Small intestine (tissue), 16 donors: Measurements from ENCODE around the gene IVL. TPM values are rescaled to one million over a fixed set of nuclear protein-coding genes. Genes with fewer than 3 reads are reported as not detected.

Source experiments
- DNase-seq, 2 donors: peaks; one replicate each; pipeline versions ENCODE4 v3.0.0 to v3.0.0-alpha.2; 2013
- FAIRE-seq: peaks from 2 replicates; lab custom pipeline; 2012; peaks lifted over from hg19 to GRCh38; lab: Jason Lieb, UNC
- H3K27ac ChIP-seq, 3 donors: one replicate each; pipeline ENCODE4 v1.5.1; 2013; ENCODE audit warnings: low read length in 2 of 3, mild to moderate bottlenecking in 2 of 3, control low read depth in 1 of 3, inconsistent platforms in 1 of 3, low read depth in 1 of 3, moderate library complexity in 1 of 3
- H3K27me3 ChIP-seq, 3 donors: one replicate each; pipeline ENCODE4 v1.6.1; 2013; ENCODE audit warnings: low read length in 3 of 3, inconsistent platforms in 1 of 3; ENCODE audit not compliant: control insufficient read depth in 3 of 3, insufficient read depth in 3 of 3
- H3K36me3 ChIP-seq, 3 donors: one replicate each; pipeline ENCODE4 v1.6.1; 2013; ENCODE audit warnings: low read length in 3 of 3, inconsistent platforms in 1 of 3, low read depth in 1 of 3, mild to moderate bottlenecking in 1 of 3, moderate library complexity in 1 of 3; ENCODE audit not compliant: control insufficient read depth in 3 of 3, insufficient read depth in 2 of 3
- H3K4me1 ChIP-seq, 3 donors: one replicate each; pipeline ENCODE4 v1.6.1; 2013; ENCODE audit warnings: low read length in 2 of 3, inconsistent platforms in 1 of 3, low read depth in 1 of 3, mild to moderate bottlenecking in 1 of 3, moderate library complexity in 1 of 3; ENCODE audit not compliant: control insufficient read depth in 3 of 3, insufficient read depth in 2 of 3
- H3K4me3 ChIP-seq, 3 donors: one replicate each; pipeline ENCODE4 v1.5.1; 2013; ENCODE audit warnings: low read length in 3 of 3, control low read depth in 1 of 3, inconsistent platforms in 1 of 3, low read depth in 1 of 3, mild to moderate bottlenecking in 1 of 3, moderate library complexity in 1 of 3
- H3K9me3 ChIP-seq, 2 donors: one replicate each; pipeline ENCODE4 v1.6.1; 2013; ENCODE audit warnings: low read depth in 1 of 2, low read length in 1 of 2; ENCODE audit not compliant: control insufficient read depth in 2 of 2, insufficient read depth in 1 of 2
- WGBS, 3 donors: extraction: QIAGEN DNeasy Blood & Tissue Kit; methylation state at CpG; one replicate each; pipeline ENCODE4 v1.1.7; 2013; 5-methylcytosine and 5-hydroxymethylcytosine counted together
- long read RNA-seq, 10 donors: transcript quantifications; one replicate each; lab custom pipeline, GENCODE V29; 2026
- polyA plus RNA-seq, 4 donors: library from polyadenylated mRNA; stranded (reverse) in 3 of 4; unstranded in 1 of 4; fragments of 200-250 nt in 3 of 4; fragments of 120-200 nt in 1 of 4; gene quantifications; one replicate each; pipeline versions ENCODE4 v1.2.1 to v1.2.3, GENCODE V29; 2013
- donor health status: healthy with polysubstance abuse.
- donor health status: control.
- donor health status: control.
- donor health status: Bipolar disorder and iron deficiency.
- donor health status: healthy.

Gene IVL
- polyA plus RNA-seq: under 1 TPM in 2 of 4 donors, not detected in 2; 0.03 to 0.45 TPM
- long read RNA-seq, donor 1: 0 reads
- long read RNA-seq, donor 2: 0 reads
- long read RNA-seq, donor 3: 0 reads
- long read RNA-seq, donor 4: 0 reads
- long read RNA-seq, donor 5: 0 reads
- long read RNA-seq, donor 6: 0 reads
- long read RNA-seq, donor 7: 0 reads
- long read RNA-seq, donor 8, partial matches to known transcripts: 0 of 1 reads
- long read RNA-seq, donor 8, other reads (novel, unspliced or antisense): 0 of 1 reads
- long read RNA-seq, donor 9: 0 reads
- long read RNA-seq, donor 10: 0 reads

- no peaks in the 10 kb centered on the region for H3K36me3 ChIP-seq
- no peak within 1 kb of the TSS for H3K4me3 ChIP-seq
- H3K9me3 ChIP-seq: no peaks in the 10 kb centered on the region
- WGBS, 3 donors: 72 to 76% (median 72%) methylated on average over 4 of the region's 4 CpGs
- DNase-seq: no peak
- H3K27me3 ChIP-seq: peaks cover 0 to 9% (median 0%) of the 10 kb centered on the region in 3 donors
- no peak within 1 kb of the TSS for H3K27ac ChIP-seq
- no peaks in the 10 kb centered on the region for H3K4me1 ChIP-seq
- FAIRE-seq: no peak
These were observed at the start of gene IVL for GRCh38 chr1:152907686-152908601. IVL (plus strand) TSS chr1:152908546; CDS start chr1:152909798, 1,252 bp downstream.

DNA sequence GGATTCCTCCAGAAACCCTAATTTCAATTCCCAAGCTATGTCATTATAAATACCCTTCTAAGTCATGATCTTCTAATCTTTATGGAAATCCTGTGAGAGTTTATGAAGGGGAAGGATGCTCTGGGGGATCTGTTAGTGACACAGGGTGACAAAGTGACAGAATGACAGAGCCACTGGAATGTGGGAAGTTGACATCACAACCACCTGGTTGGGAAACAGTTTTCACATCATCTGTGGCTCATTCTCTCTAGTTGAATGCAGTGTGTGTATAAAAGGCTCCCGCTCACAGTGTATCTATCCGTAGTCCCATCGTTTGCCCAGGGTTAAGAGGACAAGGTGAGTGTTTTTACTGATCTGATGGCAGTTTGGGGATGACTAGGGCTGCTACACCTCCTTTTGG, 48.6 kb upstream of the IVL start, which contains the start of gene LCE7A:
TSS of gene LCE7A (plus strand) at position 301 of the 400 bp plus-strand sequence. CDS start 702 bp downstream, outside the sequence.
- no peak for DNase-seq
- Histone ChIP-seq H3K4me1 (no peaks in the 10 kb centered on the region), H3K36me3 (no peaks in the 10 kb centered on the region), H3K27ac (no peak within 1 kb of the TSS), H3K4me3 (no peak within 1 kb of the TSS), H3K27me3 (no peaks in the 10 kb centered on the region), H3K9me3 (no peaks in the 10 kb centered on the region)
- WGBS, 3 donors: 79 to 90% (median 89%) methylated on average over 3 of the region's 3 CpGs
- no peak for FAIRE-seq

GRCh38 chr1:152860129-152860528, 48.2 kb upstream of the IVL start:
- no peak for FAIRE-seq
- Histone ChIP-seq H3K4me3 (no peak overlapping the region), H3K4me1 (no peaks in the 10 kb centered on the region), H3K9me3 (no peaks in the 10 kb centered on the region), H3K27ac (no peak overlapping the region), H3K36me3 (no peaks in the 10 kb centered on the region), H3K27me3 (no peaks in the 10 kb centered on the region)
- 61 to 73% (median 65%) methylated on average over 3 of the region's 3 CpGs for WGBS, 3 donors
- DNase-seq: no peak

GRCh38 chr1:152861374-152861773, 47.0 kb upstream of the IVL start:
- 71 to 81% (median 77%) methylated on average over 4 of the region's 4 CpGs for WGBS, 3 donors
- FAIRE-seq: no peak

GRCh38 chr1:152864443-152864842, 43.9 kb upstream of the IVL start:
- Histone ChIP-seq H3K27ac (no peak overlapping the region), H3K4me1 (no peaks in the 10 kb centered on the region), H3K36me3 (no peaks in the 10 kb centered on the region), H3K9me3 (no peaks in the 10 kb centered on the region), H3K4me3 (no peak overlapping the region), H3K27me3 (no peaks in the 10 kb centered on the region)
- no peak for DNase-seq
- FAIRE-seq: no peak

More at GRCh38 chr1:152861374-152861773, 47.0 kb upstream of the IVL start:
- Histone ChIP-seq H3K9me3 (no peaks in the 10 kb centered on the region), H3K36me3 (no peaks in the 10 kb centered on the region), H3K27ac (no peak overlapping the region), H3K27me3 (no peaks in the 10 kb centered on the region), H3K4me3 (no peak overlapping the region), H3K4me1 (no peaks in the 10 kb centered on the region)
- DNase-seq: no peak

DNA sequence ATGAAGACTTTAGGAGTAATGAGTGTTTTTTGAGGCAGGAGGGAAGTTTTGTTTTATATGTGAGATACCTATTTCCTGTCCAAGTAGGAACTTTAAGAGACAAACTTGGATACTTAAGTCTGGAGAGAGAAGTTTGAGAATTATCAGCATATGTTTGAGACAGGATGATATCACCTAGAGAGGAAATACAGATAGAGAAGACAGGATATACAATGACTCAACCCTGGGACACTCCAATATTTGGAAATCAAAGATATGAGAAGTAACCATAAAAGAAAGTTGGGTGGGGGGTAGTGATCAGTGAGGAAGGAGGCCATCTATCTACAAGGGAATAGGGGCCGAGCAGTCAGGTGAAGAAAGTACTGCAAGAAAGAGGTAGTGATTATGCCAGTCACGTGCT, 42.0 kb upstream of the IVL start:
- Histone ChIP-seq H3K4me3 (no peak overlapping the region), H3K36me3 (no peaks in the 10 kb centered on the region), H3K4me1 (no peaks in the 10 kb centered on the region), H3K9me3 (no peaks in the 10 kb centered on the region), H3K27me3 (peaks cover 0 to 2% (median 0%) of the 10 kb centered on the region in 3 donors), H3K27ac (no peak overlapping the region)
- 74 to 84% (median 78%) methylated on average over 2 of the region's 2 CpGs for whole genome bisulfite sequencing, 3 donors
- FAIRE-seq (no peak), DNase-seq (no peak)

GRCh38 chr1:152869808-152870419, 38.4 kb upstream of the IVL start:
- H3K9me3 ChIP-seq: no peaks in the 10 kb centered on the region
- no peak for FAIRE-seq

More at GRCh38 chr1:152869808-152870419, 38.4 kb upstream of the IVL start:
- Histone ChIP-seq H3K4me1 (no peaks in the 10 kb centered on the region), H3K4me3 (no peak overlapping the region), H3K27me3 (peaks cover 0 to 2% (median 0%) of the 10 kb centered on the region in 3 donors), H3K27ac (no peak overlapping the region), H3K36me3 (no peaks in the 10 kb centered on the region)
- DNase-seq: peak; percentile 69 to 71
- WGBS, 3 donors: 30 to 41% (median 31%) methylated on average over 9 of the region's 9 CpGs
